GM12892 (cell line): ENCODE data around the gene IFT22.

ENCODE experiments used
- DNase-seq: peaks from one replicate; pipeline ENCODE4 v3.0.0; 2011; ENCODE audit not compliant: insufficient read length
- FAIRE-seq: peaks from 2 replicates; lab custom pipeline; 2011; peaks lifted over from hg19 to GRCh38; lab: Jason Lieb, UNC
- POLR2A ChIP-seq: IDR thresholded peaks from 2 replicates; pipeline ENCODE4 v1.6.1; 2011; ENCODE audit warnings: low read depth, low read length, control low read depth
- POLR2AphosphoS5 ChIP-seq: IDR thresholded peaks from 2 replicates; pipeline ENCODE4 v1.6.1; 2011; ENCODE audit warnings: low read depth, low read length, control low read depth
- TAF1 ChIP-seq: IDR thresholded peaks from 2 replicates; pipeline ENCODE4 v1.6.1; 2011; ENCODE audit warnings: low read depth, mild to moderate bottlenecking, control low read depth, low read length, borderline replicate concordance

The IFT22 gene

DNA sequence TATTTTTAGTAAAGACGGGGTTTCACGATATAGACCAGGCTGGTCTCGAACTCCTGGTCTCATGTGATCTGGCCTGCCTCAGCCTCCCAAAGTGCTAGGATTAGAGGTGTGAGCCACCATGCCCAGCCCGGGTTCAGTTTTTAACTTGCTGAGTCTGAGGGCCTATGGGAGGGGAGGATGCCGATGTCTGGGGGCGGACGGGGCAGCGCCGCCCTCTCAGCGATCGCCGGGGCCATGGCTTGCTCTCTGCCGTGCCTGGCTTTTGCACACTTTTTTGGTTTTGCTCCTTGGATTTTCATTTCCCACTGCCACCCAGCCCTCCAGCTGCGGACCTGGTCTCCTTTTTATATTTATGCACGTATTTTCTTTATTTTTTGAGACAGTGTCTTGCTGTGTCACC is 25.9 kb upstream of the IFT22 start:
- FAIRE-seq (no peak), DNase-seq (no peak)
- no peak for TF ChIP-seq POLR2AphosphoS5
- TF ChIP-seq POLR2A = no peak
- TF ChIP-seq TAF1 = no peak

DNA sequence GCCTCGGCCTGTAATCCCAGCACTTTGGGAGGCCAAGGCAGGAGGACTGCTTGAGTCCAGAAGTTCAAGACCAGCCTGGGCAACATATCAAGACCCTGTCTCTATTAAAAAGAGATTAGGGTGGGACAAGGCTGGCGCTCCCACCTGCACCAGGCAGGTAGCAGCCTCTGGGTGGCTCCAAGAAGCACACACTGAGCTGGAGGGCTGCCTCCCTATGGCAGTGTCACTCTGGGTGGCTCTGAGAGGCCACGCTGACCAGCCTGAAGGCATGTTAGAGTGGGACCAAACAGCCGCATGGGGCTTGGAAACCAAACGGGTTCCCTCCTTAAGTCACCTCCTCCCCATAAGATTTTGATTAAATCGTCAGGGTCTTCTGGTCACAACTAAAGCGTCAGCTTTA is 21.3 kb upstream of the IFT22 start:
- no peak for DNase-seq
- no peak for TF ChIP-seq POLR2A
- TF ChIP-seq TAF1 = no peak
- TF ChIP-seq POLR2AphosphoS5 = no peak
- FAIRE-seq = no peak

DNA sequence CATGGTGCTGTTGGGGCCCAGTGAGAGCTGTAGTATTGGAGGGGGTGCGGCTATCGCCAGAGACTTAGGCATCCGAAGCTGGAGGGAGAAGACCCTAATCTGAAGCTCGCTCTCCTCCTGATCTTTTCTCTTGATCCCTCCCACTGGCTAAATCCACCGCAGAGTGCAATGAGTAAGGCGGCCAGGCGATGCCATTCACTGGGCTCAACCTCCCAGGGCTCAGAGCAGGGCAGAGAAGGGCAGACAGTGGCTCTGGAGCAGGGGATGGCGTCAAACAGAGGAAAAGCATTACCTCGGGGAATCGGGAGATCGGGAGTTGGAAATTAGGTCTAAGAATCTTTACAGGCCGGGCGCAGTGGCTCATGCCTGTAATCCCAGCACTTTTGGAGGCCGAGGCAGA is 18.8 kb upstream of the IFT22 start:
- FAIRE-seq (no peak), DNase-seq (no peak)
- TF ChIP-seq POLR2AphosphoS5 (no peak), TAF1 (no peak), POLR2A (no peak)

DNA sequence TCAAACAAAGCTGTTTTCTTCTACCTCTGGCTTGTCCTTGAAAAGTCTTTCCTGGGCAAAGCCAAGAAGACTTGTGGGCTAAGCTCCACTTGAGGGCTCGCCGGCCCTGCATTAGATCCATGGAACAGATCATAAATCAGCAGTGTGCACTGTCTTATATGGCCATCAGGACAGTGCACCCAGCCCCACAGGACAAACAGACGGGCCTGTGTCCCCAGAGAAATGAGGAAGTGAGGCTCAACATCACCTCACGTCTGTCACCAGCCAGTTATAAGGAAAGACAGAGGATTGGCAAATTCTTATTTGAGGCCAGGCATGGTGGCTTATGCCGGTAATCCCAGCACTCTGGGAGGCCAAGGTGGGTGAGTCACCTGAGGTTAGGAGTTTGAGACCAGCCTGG is 12.3 kb upstream of the IFT22 start:
- FAIRE-seq = no peak
- DNase-seq = no peak
- TF ChIP-seq TAF1 (no peak), POLR2A (no peak), POLR2AphosphoS5 (no peak)

DNA sequence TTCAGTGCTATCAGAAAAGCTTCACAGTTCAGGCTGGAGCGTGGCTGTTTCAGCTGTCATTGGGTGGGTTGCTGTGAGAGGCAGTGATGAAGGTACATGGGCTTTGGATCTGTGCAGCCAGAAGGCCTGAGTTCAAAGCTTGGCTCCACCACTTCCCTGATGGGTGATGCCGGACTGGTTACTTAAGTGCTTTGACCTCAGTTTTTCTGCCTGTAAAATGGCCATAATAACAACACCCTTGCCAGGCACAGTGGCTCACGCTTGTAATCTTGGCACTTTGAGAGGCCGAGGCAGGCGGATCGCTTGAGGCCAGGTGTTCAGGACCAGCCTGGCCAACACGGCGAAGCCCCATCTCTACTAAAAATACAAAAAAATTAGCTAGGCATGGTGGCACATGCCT is 10.4 kb upstream of the IFT22 start:
- DNase-seq = no peak
- no peak for FAIRE-seq
- TF ChIP-seq TAF1 (no peak), POLR2AphosphoS5 (no peak), POLR2A (no peak)

DNA sequence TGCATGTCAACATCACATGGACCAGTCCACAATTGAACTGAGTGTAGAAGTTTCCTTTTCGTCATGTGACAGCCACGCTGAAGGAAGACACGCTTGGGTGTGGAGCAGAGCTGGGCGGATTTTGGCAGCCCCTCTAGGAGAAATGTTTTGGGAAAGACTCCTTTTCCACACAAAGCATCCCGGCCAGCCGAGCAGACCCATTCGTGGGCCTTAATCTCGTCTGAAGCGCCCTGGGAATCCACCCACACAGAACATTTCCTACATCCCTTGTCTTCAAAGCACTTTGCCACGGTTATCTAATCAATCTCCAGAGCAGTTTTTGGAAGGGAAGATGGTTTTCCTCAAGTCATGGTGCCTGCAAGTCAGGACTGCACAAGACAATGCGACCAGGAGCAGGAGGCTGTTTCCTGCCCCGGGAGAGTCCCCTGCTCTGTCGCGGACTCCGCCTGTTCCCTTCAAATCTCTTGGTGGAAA is 8.4 kb upstream of the IFT22 start:
- TF ChIP-seq POLR2AphosphoS5 (no peak), TAF1 (no peak)
- no peak for FAIRE-seq
- no peak for DNase-seq

DNA sequence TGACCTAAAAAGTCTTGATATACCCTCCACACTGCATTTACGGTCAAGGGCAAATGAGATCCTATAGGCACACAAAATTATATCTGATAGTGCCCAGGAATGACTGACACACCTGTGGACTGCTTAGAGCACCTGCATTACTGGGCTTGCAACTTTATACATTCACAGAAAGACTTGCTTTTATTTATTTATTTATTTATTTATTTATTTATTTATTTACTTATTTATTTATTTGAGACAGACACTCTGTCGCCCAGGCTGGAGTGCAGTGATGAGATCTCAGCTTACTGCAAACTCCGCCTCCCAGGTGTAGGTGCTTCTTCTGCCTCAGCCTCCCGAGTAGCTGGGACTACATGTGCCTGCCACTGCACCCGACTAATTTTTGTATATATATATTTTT is 6.5 kb upstream of the IFT22 start:
- FAIRE-seq = no peak

DNA sequence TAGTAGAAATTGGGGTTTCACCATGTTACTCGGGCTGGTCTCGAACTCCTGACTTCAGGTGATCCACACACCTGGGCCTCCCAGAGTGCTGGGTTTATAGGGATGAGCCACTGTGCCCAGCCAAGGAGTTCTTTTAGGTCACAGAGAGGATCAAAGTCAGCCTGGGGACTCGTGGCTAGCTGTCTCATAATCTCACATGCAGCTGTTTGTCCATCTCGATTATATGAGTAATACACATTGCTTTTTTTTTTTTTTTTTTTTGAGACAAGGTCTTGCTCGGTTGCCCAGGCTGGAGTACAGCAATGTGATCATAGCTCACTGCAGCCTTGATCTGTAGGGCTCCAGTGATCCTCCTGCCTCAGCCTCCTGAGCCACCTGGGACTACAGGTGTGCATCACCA is 2.2 kb downstream of the IFT22 start:
- DNase-seq (no peak), FAIRE-seq (no peak)
- TF ChIP-seq TAF1 (no peak), POLR2A (no peak), POLR2AphosphoS5 (no peak)

More for the DNA sequence above, 6.5 kb upstream of the IFT22 start:
- no peak for DNase-seq
- TF ChIP-seq POLR2AphosphoS5 (no peak), TAF1 (no peak), POLR2A (no peak)

DNA sequence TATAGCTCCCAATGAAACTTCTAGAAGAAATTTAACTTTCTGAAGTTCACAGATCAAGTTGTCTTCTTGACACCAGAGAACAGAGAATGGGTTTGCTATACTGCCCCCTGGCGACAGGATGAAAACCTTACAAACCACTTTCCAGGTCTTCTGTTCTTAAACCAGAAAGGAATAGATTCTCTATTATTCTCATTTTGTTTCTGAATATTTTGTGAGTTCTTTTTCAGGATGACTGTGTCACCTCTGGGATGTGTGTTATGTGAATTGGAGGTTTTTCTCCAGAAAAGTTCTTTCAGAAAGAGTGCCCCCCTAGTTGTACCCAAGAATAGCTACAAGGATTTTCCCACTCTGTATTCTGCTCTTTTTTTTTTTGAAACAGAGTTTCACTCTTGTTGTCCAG is 6.3 kb downstream of the IFT22 start:
- FAIRE-seq (no peak), DNase-seq (no peak)
- TF ChIP-seq POLR2A (no peak), POLR2AphosphoS5 (no peak), TAF1 (no peak)

DNA sequence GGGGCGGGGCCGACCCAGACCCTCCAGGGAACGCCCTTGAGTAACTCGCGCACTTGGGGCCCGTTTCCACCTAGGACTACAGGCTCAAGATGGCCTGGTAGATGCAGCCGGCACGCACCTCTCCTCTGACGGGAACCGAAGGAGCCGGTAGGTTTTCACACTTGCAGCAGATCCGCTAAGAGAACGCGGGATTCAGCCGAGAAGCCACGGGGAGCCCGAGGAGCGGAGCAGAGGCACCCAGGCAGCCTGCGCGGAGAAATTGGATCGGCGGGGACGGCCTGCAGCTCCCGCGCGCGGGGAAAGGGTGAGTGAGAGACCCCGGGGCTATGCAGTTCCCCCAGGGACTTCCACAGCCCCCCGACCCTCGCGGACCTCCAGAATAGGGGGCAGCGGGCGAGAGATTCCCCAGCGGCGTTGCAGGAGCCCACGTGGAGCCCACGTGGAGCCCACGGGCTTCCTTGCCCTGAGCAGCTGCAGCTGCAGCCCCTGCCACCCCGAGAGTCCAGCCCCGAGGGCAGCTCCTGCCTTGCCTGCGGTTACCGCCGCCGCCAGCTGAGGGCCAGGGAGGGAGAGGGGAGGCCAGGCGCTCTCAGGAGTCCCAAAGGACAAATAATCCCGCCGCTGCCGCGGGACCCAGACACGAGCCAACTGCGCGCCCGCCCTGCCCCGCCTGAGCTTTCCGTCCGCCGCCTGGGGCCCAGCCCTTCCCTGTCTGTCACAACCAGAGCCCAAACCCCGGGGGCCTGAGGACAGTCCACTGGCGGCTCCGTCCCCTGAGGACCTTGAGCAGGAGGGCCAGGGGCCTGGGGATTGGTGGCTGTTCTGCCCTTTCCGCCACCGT is 13.1 kb downstream of the IFT22 start:
- DNase-seq (no peak), FAIRE-seq (no peak)
- TF ChIP-seq POLR2A = no peak
- no peak for TF ChIP-seq POLR2AphosphoS5
- no peak for TF ChIP-seq TAF1

DNA sequence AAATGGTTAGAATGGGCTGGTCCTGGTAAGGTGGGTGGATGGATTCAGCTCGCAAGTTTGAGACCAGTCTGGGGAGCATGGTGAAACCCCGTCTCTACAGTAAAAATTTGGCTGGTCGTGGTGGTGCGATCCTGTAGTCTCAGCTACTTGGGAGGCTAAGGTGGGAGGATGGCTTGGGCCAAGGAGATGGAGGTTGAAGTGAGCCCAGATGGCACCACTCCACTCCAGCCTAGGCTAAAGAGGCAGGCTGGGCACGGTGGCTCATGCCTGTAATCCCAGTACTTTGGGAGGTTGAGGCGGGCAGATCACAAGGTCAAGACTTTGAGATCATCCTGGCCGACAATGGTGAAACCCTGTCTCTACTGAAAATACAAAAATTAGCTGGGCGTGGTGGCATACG is 15.3 kb downstream of the IFT22 start:
- TF ChIP-seq POLR2A (no peak), POLR2AphosphoS5 (no peak), TAF1 (no peak)
- no peak for FAIRE-seq

DNA sequence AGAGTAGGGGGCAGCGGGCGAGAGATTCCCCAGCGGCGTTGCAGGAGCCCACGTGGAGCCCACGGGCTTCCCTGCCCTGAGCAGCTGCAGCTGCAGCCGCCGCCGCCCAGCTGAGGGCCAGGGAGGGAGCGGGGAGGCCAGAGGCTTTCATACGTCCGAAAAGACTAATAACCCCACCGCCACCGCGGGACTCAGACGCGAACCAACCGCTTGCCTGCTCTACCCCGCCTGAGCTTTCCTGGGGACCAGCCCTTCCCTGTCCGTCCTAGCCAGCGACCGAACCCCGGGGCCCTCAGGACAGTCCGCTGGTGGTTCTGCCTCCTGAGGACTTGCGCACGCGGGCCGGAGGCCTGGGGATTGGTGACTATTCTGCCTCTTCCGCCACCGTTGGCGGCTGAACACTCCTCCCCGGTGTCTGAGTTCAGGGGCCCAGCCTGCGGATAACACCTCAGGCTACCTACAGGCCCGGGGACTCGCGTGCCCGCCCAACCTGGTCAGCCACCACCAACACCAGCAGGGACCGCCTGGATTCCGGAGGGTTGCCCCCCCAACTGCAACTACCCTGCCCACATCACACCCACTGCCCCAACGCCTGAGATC is 18.4 kb downstream of the IFT22 start:
- FAIRE-seq (no peak), DNase-seq (no peak)
- TF ChIP-seq POLR2AphosphoS5 (no peak), POLR2A (no peak), TAF1 (no peak)

More for the DNA sequence above, 15.3 kb downstream of the IFT22 start:
- no peak for DNase-seq
